ENCODE data around the gene GPR141. TPM values are rescaled to one million over a fixed set of nuclear protein-coding genes. Genes with fewer than 3 reads are reported as not detected.

GPR141 gene
- total RNA-seq, 1 experiment from 2014 or later: 1.8 TPM

- H3K36me3 Mint-ChIP-seq: no peaks in the 10 kb centered on the region
- no peaks in the 10 kb centered on the region for H3K27me3 Mint-ChIP-seq (ENCODE audit: low read depth)
- H3K27ac Mint-ChIP-seq: no peak overlapping the region
- H3K4me3 Mint-ChIP-seq: no peak overlapping the region
- DNase-seq (ENCODE audit: low spot score) (no peak), ATAC-seq (no peak)
- TF ChIP-seq MAX (CRISPR knock-in tag; IDR thresholded peaks at IDR 0.05) (no peak), ZNF425 (CRISPR knock-in tag; conservative IDR thresholded peaks at IDR 0.05) (no peak), NR1H2 (CRISPR knock-in tag; IDR thresholded peaks at IDR 0.05) (no peak), TEAD4 (CRISPR knock-in tag; IDR thresholded peaks at IDR 0.05) (no peak), E2F4 (CRISPR knock-in tag; IDR thresholded peaks at IDR 0.05; ENCODE audit: borderline replicate concordance, low read depth) (no peak), TCF7 (CRISPR knock-in tag; IDR thresholded peaks at IDR 0.05; ENCODE audit: low read depth) (no peak), ZNF219 (CRISPR knock-in tag; IDR thresholded peaks at IDR 0.05; ENCODE audit: borderline replicate concordance) (no peak), STAT6 (CRISPR knock-in tag; conservative IDR thresholded peaks at IDR 0.05; ENCODE audit: low read depth) (no peak), ATF6 (CRISPR knock-in tag; IDR thresholded peaks at IDR 0.05) (no peak), GRHL2 (CRISPR knock-in tag; IDR thresholded peaks at IDR 0.05; ENCODE audit: insufficient replicate concordance, severe bottlenecking) (no peak), FOXP4 (CRISPR knock-in tag; IDR thresholded peaks at IDR 0.05) (no peak), HMGXB4 (CRISPR knock-in tag; IDR thresholded peaks at IDR 0.05) (no peak), CREB1 (CRISPR knock-in tag; IDR thresholded peaks at IDR 0.05) (no peak), E2F1 (CRISPR knock-in tag; IDR thresholded peaks at IDR 0.05) (no peak), NFATC4 (CRISPR knock-in tag; IDR thresholded peaks at IDR 0.05) (no peak), ZMAT4 (CRISPR knock-in tag; IDR thresholded peaks at IDR 0.05) (no peak), JUN (CRISPR knock-in tag; IDR thresholded peaks at IDR 0.05) (no peak), ERG (CRISPR knock-in tag; IDR thresholded peaks at IDR 0.05) (no peak), MXD4 (CRISPR knock-in tag; IDR thresholded peaks at IDR 0.05; ENCODE audit: borderline replicate concordance) (no peak)
- ChIA-PET CTCF (no interaction called here), POLR2A (no interaction called here)
- H3K9me3 Mint-ChIP-seq: no peaks in the 10 kb centered on the region
- H3K4me1 Mint-ChIP-seq: peaks cover 10% of the 10 kb centered on the region; the same call in 1 of the 2 replicates
Observed at GRCh38 chr7:37786741-37787569, 103.4 kb downstream of the GPR141 start.

Data from WTC11 (cell line).